ENCODE results near the gene SOWAHD. TPM values are rescaled to one million over a fixed set of nuclear protein-coding genes. Genes with fewer than 3 reads are reported as not detected.
"Not testable (repeated sequence)": the region's sequence is repeated elsewhere in the genome, so short reads cannot be mapped to it uniquely, and the experiment has no call there.

Gene SOWAHD
- total RNA-seq, 1 donor from 2014 or later, result 1.6 TPM

DNA sequence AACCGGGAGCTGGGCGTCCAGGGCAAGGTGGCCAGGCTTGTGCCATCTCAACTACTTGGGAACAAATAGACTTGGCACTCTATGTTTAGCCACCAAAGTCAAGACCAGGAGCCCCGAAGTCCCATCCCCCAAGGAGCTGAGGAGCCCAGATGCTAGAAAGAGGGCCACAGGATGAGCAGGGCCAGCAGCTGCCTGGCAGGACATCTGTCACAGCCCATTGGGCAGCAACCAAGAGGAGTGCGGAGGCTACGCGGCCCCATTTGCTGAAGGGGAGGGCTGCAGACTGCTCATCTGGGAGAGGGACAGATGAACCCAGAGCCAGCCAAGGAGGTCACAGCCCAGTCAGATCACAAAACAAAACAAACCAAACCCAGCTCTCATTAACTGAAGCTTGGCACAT, 22.9 kb upstream of the SOWAHD start:
- peaks cover 0 to 8% (median 3%) of the 10 kb centered on the region in 3 donors for H3K4me1 ChIP-seq (ENCODE audit: control insufficient read depth in 3 of 3, insufficient read depth in 3 of 3, low read length in 3 of 3)
- H3K9me3 ChIP-seq (ENCODE audit: control insufficient read depth in 3 of 3, low read length in 3 of 3), result no peaks in the 10 kb centered on the region
- H3K27me3 ChIP-seq (ENCODE audit: control insufficient read depth in 3 of 3, insufficient read depth in 3 of 3, low read length in 3 of 3), result no peaks in the 10 kb centered on the region
- no peak overlapping the region for H3K4me3 ChIP-seq (ENCODE audit: low read length in 3 of 3)
- H3K27ac ChIP-seq (ENCODE audit: low read depth, low read length), result no peak overlapping the region
- H3K9ac ChIP-seq (ENCODE audit: low read depth in 1 of 3, low read length in 3 of 3), result no peak overlapping the region
- no peaks in the 10 kb centered on the region for H3K36me3 ChIP-seq (ENCODE audit: control insufficient read depth in 3 of 3, insufficient read depth in 3 of 3, low read length in 3 of 3)

DNA sequence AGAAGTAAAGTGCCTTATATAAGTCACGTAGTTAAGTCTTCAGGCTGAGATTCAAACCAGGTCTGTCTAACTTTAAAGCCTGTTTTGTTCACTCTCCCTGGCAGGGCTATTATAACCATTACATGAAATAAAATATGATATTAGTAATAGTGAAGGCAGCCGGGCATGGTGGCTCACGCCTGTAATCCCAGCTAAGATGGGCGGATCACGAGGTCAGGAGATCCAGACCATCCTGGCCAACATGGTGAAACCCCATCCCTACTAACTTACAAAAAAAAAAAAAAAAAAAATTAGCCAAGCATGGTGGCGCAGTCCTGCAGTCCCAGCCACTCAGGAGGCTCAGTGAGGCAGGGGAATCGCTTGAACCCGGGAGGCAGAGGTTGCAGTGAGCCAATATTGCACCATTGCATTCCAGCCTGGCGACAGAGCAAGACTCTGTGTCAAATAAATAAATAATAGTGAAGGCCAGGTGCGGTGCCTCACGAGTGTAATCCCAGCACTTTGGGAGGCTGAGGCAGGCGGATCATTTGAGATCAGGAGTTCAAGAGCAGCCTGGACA, 22.1 kb upstream of the SOWAHD start:
- Histone ChIP-seq H3K9ac (ENCODE audit: low read depth in 1 of 3, low read length in 3 of 3) (no peak overlapping the region), H3K9me3 (ENCODE audit: control insufficient read depth in 3 of 3, low read length in 3 of 3) (no peaks in the 10 kb centered on the region), H3K4me1 (ENCODE audit: control insufficient read depth in 3 of 3, insufficient read depth in 3 of 3, low read length in 3 of 3) (peaks cover 0 to 8% (median 3%) of the 10 kb centered on the region in 3 donors), H3K4me3 (ENCODE audit: low read length in 3 of 3) (no peak overlapping the region), H3K36me3 (ENCODE audit: control insufficient read depth in 3 of 3, insufficient read depth in 3 of 3, low read length in 3 of 3) (no peaks in the 10 kb centered on the region), H3K27ac (ENCODE audit: low read depth, low read length) (no peak overlapping the region), H3K27me3 (ENCODE audit: control insufficient read depth in 3 of 3, insufficient read depth in 3 of 3, low read length in 3 of 3) (no peaks in the 10 kb centered on the region)

DNA sequence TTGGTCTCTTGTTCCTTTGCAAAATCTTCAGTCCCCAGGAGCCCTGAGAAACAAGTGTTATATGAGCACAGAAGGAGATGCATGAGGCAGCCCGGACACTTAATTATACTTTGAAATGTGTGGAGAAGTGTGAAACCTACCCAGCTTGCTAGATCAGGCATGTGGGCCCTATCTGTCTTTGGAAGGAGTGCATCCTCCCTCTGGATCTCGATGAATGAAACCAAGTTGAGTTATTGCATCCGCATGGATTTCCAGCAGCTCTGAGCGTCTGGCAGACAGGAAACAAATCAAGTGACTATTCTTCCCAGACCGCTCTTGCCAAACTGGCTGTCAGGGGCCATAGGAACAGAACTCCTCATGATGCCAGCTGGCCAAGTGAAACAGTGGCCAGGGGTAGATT, 19.6 kb upstream of the SOWAHD start:
- Histone ChIP-seq H3K4me1 (ENCODE audit: control insufficient read depth in 3 of 3, insufficient read depth in 3 of 3, low read length in 3 of 3) (peaks cover 0 to 8% (median 3%) of the 10 kb centered on the region in 3 donors), H3K36me3 (ENCODE audit: control insufficient read depth in 3 of 3, insufficient read depth in 3 of 3, low read length in 3 of 3) (no peaks in the 10 kb centered on the region), H3K4me3 (ENCODE audit: low read length in 3 of 3) (no peak overlapping the region), H3K9me3 (ENCODE audit: control insufficient read depth in 3 of 3, low read length in 3 of 3) (no peaks in the 10 kb centered on the region), H3K27ac (ENCODE audit: low read depth, low read length) (no peak overlapping the region), H3K9ac (ENCODE audit: low read depth in 1 of 3, low read length in 3 of 3) (no peak overlapping the region), H3K27me3 (ENCODE audit: control insufficient read depth in 3 of 3, insufficient read depth in 3 of 3, low read length in 3 of 3) (no peaks in the 10 kb centered on the region)

DNA sequence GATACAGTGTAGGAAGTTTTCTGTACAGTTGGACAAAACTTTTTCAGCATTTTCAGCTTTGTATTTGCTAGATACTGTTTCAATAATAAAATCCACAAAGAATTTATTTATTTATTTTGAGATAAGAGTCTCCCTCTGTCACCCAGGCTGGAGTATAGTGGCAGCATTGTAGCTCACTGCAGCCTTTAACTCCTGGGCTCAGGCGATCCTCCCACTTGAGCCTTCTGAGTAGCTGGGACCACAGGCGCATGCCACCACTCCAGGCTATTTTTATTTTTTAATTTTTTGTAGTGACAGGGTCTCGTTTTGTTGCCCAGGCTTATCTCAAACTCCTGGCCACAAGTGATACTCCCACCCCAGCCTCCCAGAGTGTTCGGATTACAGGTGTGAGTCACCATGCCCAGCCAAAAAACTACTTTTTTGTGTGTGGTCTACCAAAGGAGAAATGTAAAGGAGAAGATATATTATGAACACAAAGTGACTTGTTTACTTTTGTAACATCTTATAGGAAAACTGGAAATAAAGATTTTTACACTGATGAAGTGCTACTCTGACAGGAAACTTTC, 13.0 kb upstream of the SOWAHD start:
- H3K27ac ChIP-seq (ENCODE audit: low read depth, low read length), result no peak overlapping the region
- H3K9me3 ChIP-seq (ENCODE audit: control insufficient read depth in 3 of 3, low read length in 3 of 3), result no peaks in the 10 kb centered on the region
- no peak overlapping the region for H3K4me3 ChIP-seq (ENCODE audit: low read length in 3 of 3)
- no peaks in the 10 kb centered on the region for H3K36me3 ChIP-seq (ENCODE audit: control insufficient read depth in 3 of 3, insufficient read depth in 3 of 3, low read length in 3 of 3)
- H3K27me3 ChIP-seq (ENCODE audit: control insufficient read depth in 3 of 3, insufficient read depth in 3 of 3, low read length in 3 of 3), result no peaks in the 10 kb centered on the region
- H3K9ac ChIP-seq (ENCODE audit: low read depth in 1 of 3, low read length in 3 of 3), result no peak overlapping the region
- no peaks in the 10 kb centered on the region for H3K4me1 ChIP-seq (ENCODE audit: control insufficient read depth in 3 of 3, insufficient read depth in 3 of 3, low read length in 3 of 3)

DNA sequence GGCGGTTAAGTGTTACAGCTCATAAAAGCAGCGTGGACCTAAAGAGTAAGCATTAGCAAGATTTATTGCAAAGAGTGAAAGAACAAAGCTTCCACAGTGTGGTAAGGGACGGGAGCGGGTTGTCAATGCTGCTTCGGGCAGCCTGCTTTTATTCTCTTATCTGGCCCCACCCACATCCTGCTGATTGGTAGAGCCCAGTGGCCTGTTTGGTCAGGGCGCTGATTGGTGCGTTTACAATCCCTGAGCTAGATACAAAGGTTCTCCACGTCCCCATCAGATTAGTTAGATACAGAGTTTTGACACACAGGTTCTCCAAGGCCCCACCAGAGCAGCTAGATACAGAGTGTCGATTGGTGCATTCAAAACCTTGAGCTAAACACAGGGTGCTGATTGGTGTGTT, 8.3 kb upstream of the SOWAHD start:
- not testable (repeated sequence) for H3K9ac ChIP-seq (ENCODE audit: low read depth in 1 of 3, low read length in 3 of 3); H3K4me3 ChIP-seq (ENCODE audit: low read length in 3 of 3); H3K27ac ChIP-seq (ENCODE audit: low read depth, low read length); H3K4me1 ChIP-seq (ENCODE audit: control insufficient read depth in 3 of 3, insufficient read depth in 3 of 3, low read length in 3 of 3); H3K36me3 ChIP-seq (ENCODE audit: control insufficient read depth in 3 of 3, insufficient read depth in 3 of 3, low read length in 3 of 3); H3K9me3 ChIP-seq (ENCODE audit: control insufficient read depth in 3 of 3, low read length in 3 of 3); H3K27me3 ChIP-seq (ENCODE audit: control insufficient read depth in 3 of 3, insufficient read depth in 3 of 3, low read length in 3 of 3)

DNA sequence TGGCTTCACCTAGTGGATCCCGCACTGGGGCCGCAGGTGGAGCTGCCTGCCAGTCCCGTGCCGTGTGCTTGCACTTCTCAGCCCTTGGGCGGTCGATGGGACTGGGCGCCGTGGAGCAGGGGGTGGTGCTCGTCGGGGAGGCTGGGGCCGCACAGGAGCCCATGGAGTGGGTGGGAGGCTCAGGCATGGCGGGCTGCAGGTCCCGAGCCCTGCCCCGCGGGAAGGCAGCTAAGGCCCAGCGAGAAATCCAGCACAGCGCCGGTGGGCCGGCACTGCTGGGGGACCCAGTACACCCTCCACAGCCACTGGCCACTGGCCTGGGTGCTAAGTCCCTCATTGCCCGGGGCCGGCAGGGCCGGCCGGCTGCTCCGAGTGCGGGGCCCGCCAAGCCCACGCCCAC, 7.6 kb upstream of the SOWAHD start:
- H3K4me1 ChIP-seq (ENCODE audit: control insufficient read depth in 3 of 3, insufficient read depth in 3 of 3, low read length in 3 of 3); H3K27ac ChIP-seq (ENCODE audit: low read depth, low read length); H3K9ac ChIP-seq (ENCODE audit: low read depth in 1 of 3, low read length in 3 of 3); H3K9me3 ChIP-seq (ENCODE audit: control insufficient read depth in 3 of 3, low read length in 3 of 3); H3K36me3 ChIP-seq (ENCODE audit: control insufficient read depth in 3 of 3, insufficient read depth in 3 of 3, low read length in 3 of 3); H3K27me3 ChIP-seq (ENCODE audit: control insufficient read depth in 3 of 3, insufficient read depth in 3 of 3, low read length in 3 of 3); H3K4me3 ChIP-seq (ENCODE audit: low read length in 3 of 3): not testable (repeated sequence)

DNA sequence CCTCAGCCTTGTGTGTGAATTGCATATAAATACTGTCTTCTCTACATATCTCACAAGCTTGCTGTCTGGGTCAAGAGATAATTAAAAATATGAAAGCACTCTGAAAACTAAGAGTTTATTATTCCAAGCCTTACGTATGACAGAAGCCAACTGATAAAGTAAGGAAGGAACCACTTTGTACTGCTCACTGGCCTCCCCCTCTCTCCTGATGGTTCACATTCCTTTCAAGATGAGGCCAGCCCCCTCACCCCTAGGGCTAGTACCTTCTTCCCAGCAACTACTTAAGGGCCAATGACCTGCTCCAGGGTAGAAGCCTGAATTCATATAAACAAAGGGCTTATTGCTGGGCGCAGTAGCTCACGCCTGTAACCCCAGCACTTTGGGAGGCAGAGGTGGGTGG, 5.4 kb upstream of the SOWAHD start:
- H3K27me3 ChIP-seq (ENCODE audit: control insufficient read depth in 3 of 3, insufficient read depth in 3 of 3, low read length in 3 of 3), result peaks cover 0 to 9% (median 0%) of the 10 kb centered on the region in 3 donors
- no peak overlapping the region for H3K9ac ChIP-seq (ENCODE audit: low read depth in 1 of 3, low read length in 3 of 3)
- H3K4me3 ChIP-seq (ENCODE audit: low read length in 3 of 3), result no peak overlapping the region
- no peaks in the 10 kb centered on the region for H3K9me3 ChIP-seq (ENCODE audit: control insufficient read depth in 3 of 3, low read length in 3 of 3)
- H3K27ac ChIP-seq (ENCODE audit: low read depth, low read length), result no peak overlapping the region
- H3K4me1 ChIP-seq (ENCODE audit: control insufficient read depth in 3 of 3, insufficient read depth in 3 of 3, low read length in 3 of 3), result no peaks in the 10 kb centered on the region
- H3K36me3 ChIP-seq (ENCODE audit: control insufficient read depth in 3 of 3, insufficient read depth in 3 of 3, low read length in 3 of 3), result no peaks in the 10 kb centered on the region

DNA sequence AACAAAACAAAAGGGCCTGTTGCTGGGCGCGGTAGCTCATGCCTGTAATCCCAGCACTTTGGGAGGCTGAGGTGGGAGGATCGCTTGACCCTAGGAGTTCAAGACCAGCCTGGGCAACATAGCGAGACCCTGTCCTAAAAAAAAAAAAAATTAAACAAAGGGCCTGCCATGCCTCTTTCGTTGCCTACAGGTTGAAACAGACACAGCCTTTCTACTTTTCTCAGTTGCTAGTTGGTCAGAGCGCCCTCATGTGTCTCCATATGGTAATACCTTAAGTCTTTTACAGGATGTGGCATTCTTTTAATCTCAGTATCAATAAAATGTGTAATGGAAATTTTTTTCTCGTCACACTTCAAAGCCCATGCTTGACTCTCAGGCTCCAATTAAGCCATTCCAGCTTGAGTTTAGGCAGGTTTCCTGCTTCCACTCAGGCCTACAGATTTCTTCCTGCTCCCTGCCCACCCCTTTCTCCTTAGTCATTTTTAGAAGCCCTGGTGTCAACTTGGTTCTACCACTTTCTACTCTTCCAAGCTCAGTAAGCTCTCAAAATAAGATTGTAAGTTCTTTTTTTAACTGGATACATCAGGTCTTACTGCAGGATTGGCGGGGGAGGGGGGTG, 4.6 kb upstream of the SOWAHD start:
- Histone ChIP-seq H3K9me3 (ENCODE audit: control insufficient read depth in 3 of 3, low read length in 3 of 3) (no peaks in the 10 kb centered on the region), H3K36me3 (ENCODE audit: control insufficient read depth in 3 of 3, insufficient read depth in 3 of 3, low read length in 3 of 3) (no peaks in the 10 kb centered on the region), H3K27ac (ENCODE audit: low read depth, low read length) (no peak overlapping the region), H3K27me3 (ENCODE audit: control insufficient read depth in 3 of 3, insufficient read depth in 3 of 3, low read length in 3 of 3) (peaks cover 0 to 9% (median 1%) of the 10 kb centered on the region in 3 donors), H3K9ac (ENCODE audit: low read depth in 1 of 3, low read length in 3 of 3) (no peak overlapping the region), H3K4me1 (ENCODE audit: control insufficient read depth in 3 of 3, insufficient read depth in 3 of 3, low read length in 3 of 3) (no peaks in the 10 kb centered on the region), H3K4me3 (ENCODE audit: low read length in 3 of 3) (no peak overlapping the region)

DNA sequence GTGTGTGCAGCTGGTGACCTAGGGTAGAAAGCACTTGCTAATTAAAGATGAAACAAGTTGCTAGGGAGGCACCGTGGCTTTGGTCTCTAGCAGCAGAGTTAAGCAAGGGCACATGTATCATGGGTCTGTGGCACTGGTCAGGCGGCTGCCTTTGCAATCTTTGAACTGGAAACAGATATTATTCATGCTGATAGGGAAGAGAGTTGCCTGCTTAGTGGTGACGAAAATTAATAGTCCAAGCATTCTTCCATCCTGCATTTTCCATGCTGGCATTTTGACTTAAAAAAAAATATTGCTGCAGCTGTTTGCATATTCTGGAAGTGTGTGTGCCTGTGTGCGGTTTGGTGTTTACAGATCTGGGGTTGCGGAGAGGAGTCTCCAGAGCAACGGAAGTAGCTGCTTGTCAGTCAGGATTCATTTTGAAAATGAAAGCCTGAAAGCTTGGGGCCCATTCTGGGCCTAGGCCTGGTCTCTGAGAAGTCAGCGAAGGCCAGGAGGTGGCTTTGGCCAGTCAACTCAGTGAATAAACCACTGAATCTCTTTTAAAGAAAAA, 2.3 kb upstream of the SOWAHD start:
- Histone ChIP-seq H3K9me3 (ENCODE audit: control insufficient read depth in 3 of 3, low read length in 3 of 3) (no peaks in the 10 kb centered on the region), H3K36me3 (ENCODE audit: control insufficient read depth in 3 of 3, insufficient read depth in 3 of 3, low read length in 3 of 3) (no peaks in the 10 kb centered on the region), H3K9ac (ENCODE audit: low read depth in 1 of 3, low read length in 3 of 3) (no peak overlapping the region), H3K4me1 (ENCODE audit: control insufficient read depth in 3 of 3, insufficient read depth in 3 of 3, low read length in 3 of 3) (peaks cover 0 to 5% (median 0%) of the 10 kb centered on the region in 3 donors), H3K27me3 (ENCODE audit: control insufficient read depth in 3 of 3, insufficient read depth in 3 of 3, low read length in 3 of 3) (peaks cover 11 to 20% (median 15%) of the 10 kb centered on the region in 3 donors), H3K27ac (ENCODE audit: low read depth, low read length) (no peak overlapping the region), H3K4me3 (ENCODE audit: low read length in 3 of 3) (no peak overlapping the region)

DNA sequence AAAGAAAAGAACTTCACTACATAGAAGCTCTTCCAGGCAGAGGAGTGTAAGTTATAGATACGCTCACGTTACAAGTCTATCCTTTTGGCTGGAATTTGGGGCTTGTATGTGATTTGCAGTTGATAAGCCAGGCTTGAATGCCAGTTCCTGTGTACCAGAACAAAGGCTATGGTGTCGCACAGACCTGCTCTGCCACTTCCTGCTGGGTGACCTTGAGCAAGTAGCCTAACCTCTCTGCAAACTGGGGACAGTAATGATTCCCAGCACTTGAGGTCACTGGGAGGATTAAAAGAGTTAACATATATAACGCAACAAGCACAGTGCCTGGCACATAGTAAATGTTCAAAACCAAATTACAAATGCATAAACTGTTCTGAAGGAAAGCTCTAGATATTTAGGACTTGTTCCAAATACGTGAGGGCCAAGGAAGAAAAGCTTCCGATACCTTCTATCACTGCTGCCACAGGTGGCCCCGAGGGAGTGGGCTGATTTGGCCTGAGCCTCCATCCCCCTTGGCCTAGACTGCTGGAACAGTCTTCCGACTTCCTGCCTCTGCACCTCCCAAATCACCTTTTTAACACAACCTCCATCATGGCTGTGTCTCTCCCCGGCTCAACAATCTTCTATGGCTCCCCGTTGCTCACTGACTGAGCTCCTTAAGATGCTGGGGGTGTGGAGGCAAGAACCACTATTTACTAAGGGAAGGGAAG, 1.3 kb upstream of the SOWAHD start:
- Histone ChIP-seq H3K4me3 (ENCODE audit: low read length in 3 of 3) (no peak overlapping the region), H3K9me3 (ENCODE audit: control insufficient read depth in 3 of 3, low read length in 3 of 3) (no peaks in the 10 kb centered on the region), H3K36me3 (ENCODE audit: control insufficient read depth in 3 of 3, insufficient read depth in 3 of 3, low read length in 3 of 3) (no peaks in the 10 kb centered on the region), H3K27me3 (ENCODE audit: control insufficient read depth in 3 of 3, insufficient read depth in 3 of 3, low read length in 3 of 3) (peaks cover 11 to 20% (median 15%) of the 10 kb centered on the region in 3 donors), H3K9ac (ENCODE audit: low read depth in 1 of 3, low read length in 3 of 3) (no peak overlapping the region), H3K4me1 (ENCODE audit: control insufficient read depth in 3 of 3, insufficient read depth in 3 of 3, low read length in 3 of 3) (peaks cover 0 to 5% (median 0%) of the 10 kb centered on the region in 3 donors), H3K27ac (ENCODE audit: low read depth, low read length) (no peak overlapping the region)
